Endothelial cell of umbilical vein (primary cell): ENCODE data around the gene PLCXD1. TPM values are rescaled to one million over a fixed set of nuclear protein-coding genes. Genes with fewer than 3 reads are reported as not detected.

Source experiments
- BruUV-seq: library from RNA; stranded (reverse); fragments of 400-500 nt; replicated peaks from 2 replicates; lab custom pipeline; 2021; lab: Mats Ljungman, UMichigan
- CTCF ChIA-PET: fragments of 300-600, 350-600 bp; sonication (Branson Sonifier 250); formaldehyde crosslinking; loops from one replicate; lab custom pipeline; 2021; ENCODE audit warnings: antibody characterized with exemption, inconsistent platforms; lab: Charles Lee
- POLR2A ChIA-PET: fragments of 300-600, 350-600 bp; sonication (Branson Sonifier 250); formaldehyde crosslinking; loops from one replicate; lab custom pipeline; 2021; ENCODE audit warnings: antibody characterized with exemption, inconsistent platforms; lab: Charles Lee
- DNase-seq: peaks from one replicate; pipeline ENCODE4 v3.0.0-alpha.2; 2011; ENCODE audit warnings: low read depth, low spot score
- FAIRE-seq: peaks from 2 replicates; lab custom pipeline; 2011; peaks lifted over from hg19 to GRCh38; lab: Jason Lieb, UNC
- H2AFZ ChIP-seq: 2 replicates; pipeline ENCODE4 v1.6.0; 2012; ENCODE audit warnings: low read depth, low read length, control low read depth, inconsistent platforms
- H3K27ac ChIP-seq: 2 replicates; pipeline ENCODE4 v1.5.1; 2011; ENCODE audit warnings: low read depth, mild to moderate bottlenecking, control low read depth, low read length, moderate library complexity; ENCODE audit not compliant: insufficient read depth
- H3K27me3 ChIP-seq, 2 experiments: 2 replicates each; pipeline versions ENCODE4 v1.6.0 to v1.6.1; 2011; ENCODE audit warnings: low read length in 2 of 2, mixed read lengths in 1 of 2; ENCODE audit not compliant: control insufficient read depth in 2 of 2, insufficient read depth in 2 of 2
- H3K36me3 ChIP-seq, 2 experiments: 2 replicates in 1 of 2; 3 replicates in 1 of 2; pipeline ENCODE4 v1.5.1; 2011; ENCODE audit warnings: low read length in 2 of 2, mild to moderate bottlenecking in 1 of 2, moderate library complexity in 1 of 2; ENCODE audit not compliant: control insufficient read depth in 2 of 2, insufficient read depth in 2 of 2; ENCODE audit errors: extremely low read depth in 1 of 2
- H3K4me1 ChIP-seq: 3 replicates; pipeline ENCODE4 v1.5.1; 2011; ENCODE audit warnings: mild to moderate bottlenecking, low read length; ENCODE audit not compliant: control insufficient read depth, insufficient read depth; ENCODE audit errors: extremely low read depth
- H3K4me2 ChIP-seq: 2 replicates; pipeline ENCODE4 v1.6.1; 2011; ENCODE audit warnings: low read length, control low read depth, mixed read lengths; ENCODE audit not compliant: insufficient read depth
- H3K4me3 ChIP-seq, 3 experiments: fragments of 200-600 bp in 1 of 3; sonication (generic), shearing (Covaris generic) in 1 of 3; replicated peaks in 1 of 3; 2 replicates each; pipeline ENCODE4 v1.5.1; 2011 to 2016; ENCODE audit warnings: control low read depth in 3 of 3, low read length in 3 of 3, mild to moderate bottlenecking in 2 of 3, inconsistent platforms in 1 of 3, low read depth in 1 of 3, moderate library complexity in 1 of 3; ENCODE audit not compliant: insufficient read depth in 1 of 3
- H3K79me2 ChIP-seq: 2 replicates; pipeline ENCODE4 v1.6.0; 2012; ENCODE audit warnings: low read length, inconsistent platforms; ENCODE audit not compliant: control insufficient read depth, insufficient read depth
- H3K9ac ChIP-seq: replicated peaks from 2 replicates; pipeline ENCODE3; 2011; ENCODE audit warnings: low read length, control low read depth; ENCODE audit not compliant: insufficient read depth; ENCODE audit errors: extremely low read depth
- H3K9me1 ChIP-seq: replicated peaks from 3 replicates; pipeline ENCODE4 v1.6.0; 2011; ENCODE audit warnings: mild to moderate bottlenecking, low read length; ENCODE audit not compliant: control insufficient read depth, insufficient read depth; ENCODE audit errors: extremely low read depth
- H3K9me3 ChIP-seq: replicated peaks from 2 replicates; pipeline ENCODE4 v1.5.1; 2012; ENCODE audit warnings: low read length, inconsistent platforms; ENCODE audit not compliant: control insufficient read depth, insufficient read depth
- H4K20me1 ChIP-seq: replicated peaks from 2 replicates; pipeline ENCODE3; 2011; ENCODE audit warnings: mild to moderate bottlenecking, low read length; ENCODE audit not compliant: control insufficient read depth, insufficient read depth; ENCODE audit errors: extremely low read depth
- CTCF ChIP-seq, 2 donors: IDR thresholded peaks; 1 replicate in 1 of 2; 2 replicates in 1 of 2; pipeline ENCODE4 v1.5.1; 2011; ENCODE audit warnings: low read length in 2 of 2, mild to moderate bottlenecking in 2 of 2, moderate library complexity in 2 of 2, control low read depth in 1 of 2, inconsistent platforms in 1 of 2, low read depth in 1 of 2; ENCODE audit not compliant: insufficient read depth in 1 of 2; ENCODE audit errors: extremely low read depth in 1 of 2
- EZH2 ChIP-seq: IDR thresholded peaks from 2 replicates; pipeline ENCODE4 v1.6.1; 2012; ENCODE audit warnings: borderline replicate concordance, low read depth, mild to moderate bottlenecking, moderate library complexity, low read length, inconsistent platforms; ENCODE audit not compliant: severe bottlenecking
- FOS ChIP-seq: IDR thresholded peaks from 2 replicates; pipeline ENCODE4 v1.6.1; 2011; ENCODE audit warnings: mild to moderate bottlenecking, low read length, moderate library complexity, borderline replicate concordance; ENCODE audit not compliant: insufficient read depth
- GATA2 ChIP-seq: IDR thresholded peaks from 2 replicates; pipeline ENCODE4 v1.7.0; 2011; ENCODE audit warnings: low read depth, mild to moderate bottlenecking, moderate library complexity, mixed read lengths, low read length; ENCODE audit not compliant: insufficient read length, insufficient read depth
- JUN ChIP-seq: IDR thresholded peaks from 2 replicates; pipeline ENCODE4 v1.6.1; 2011; ENCODE audit warnings: borderline replicate concordance, low read depth; ENCODE audit not compliant: insufficient read length, insufficient read depth
- MAX ChIP-seq: IDR thresholded peaks from 2 replicates; pipeline ENCODE4 v1.6.1; 2011; ENCODE audit not compliant: insufficient read depth, insufficient read length
- MYC ChIP-seq: IDR thresholded peaks from one replicate; pipeline ENCODE4 v1.6.1; 2011; ENCODE audit warnings: mild to moderate bottlenecking, low read depth, low read length
- POLR2A ChIP-seq: IDR thresholded peaks from 2 replicates; pipeline ENCODE4 v1.6.1; 2012; ENCODE audit warnings: low read depth, mild to moderate bottlenecking, control low read depth, low read length
- POLR2AphosphoS5 ChIP-seq: IDR thresholded peaks from 2 replicates; pipeline ENCODE4 v1.6.1; 2012; ENCODE audit warnings: low read depth, mild to moderate bottlenecking, control low read depth, low read length, moderate library complexity; ENCODE audit not compliant: insufficient read depth
- dilution Hi-C: fragments of 300-500 bp; cut with MboI; formaldehyde crosslinking; loops from one replicate; pipeline ENCODE4 v1.15.0; 2019; ENCODE audit warnings: low sequenced_read_pairs; ENCODE audit not compliant: extremely low pct_ligation_motif_present
- intact Hi-C: fragments of 100-400 bp; cut with micrococcal nuclease; formaldehyde crosslinking; loops from one replicate; pipeline ENCODE4 v1.10.0; 2022
- polyA plus RNA-seq, 4 experiments: library from polyadenylated mRNA; depleted of rRNA in 3 of 4; stranded (reverse) in 3 of 4; unstranded in 1 of 4; fragments of >200 nt; gene quantifications; 2 replicates each; pipeline versions ENCODE4 v1.2.1 to v1.2.3, GENCODE V29; 2011 to 2012; ENCODE audit warnings: missing spikeins in 1 of 4
- total RNA-seq: library from RNA; stranded (reverse); gene quantifications from 2 replicates; pipeline ENCODE4 v1.2.3, GENCODE V29; 2021

The PLCXD1 gene
- total and polyA plus RNA-seq, 2 donors (not counting 3 experiments of a cell fraction or from before 2014, with no cell fraction given): 11.7 to 16.8 TPM

- no peak for FAIRE-seq
- Histone ChIP-seq H3K9me3 (no peaks in the 10 kb centered on the region), H3K27me3 (peaks cover 0 to 3% of the 10 kb centered on the region in 2 experiments)
These were observed 51.3 kb downstream of the PLCXD1 start for GRCh38 chrX:332496-332860.

More at GRCh38 chrX:332496-332860, 51.3 kb downstream of the PLCXD1 start:
- no peak overlapping the region for H3K9ac ChIP-seq
- H3K4me3 ChIP-seq: no peak overlapping the region
- TF ChIP-seq GATA2: no peak
- no peak for TF ChIP-seq MAX
- no peak for TF ChIP-seq CTCF (IDR thresholded peaks at IDR 0.05; ENCODE audit: extremely low read depth in 1 of 2, insufficient read depth in 1 of 2, low read depth in 1 of 2, low read length in 2 of 2)
- TF ChIP-seq POLR2A: no peak
- no peak for TF ChIP-seq MYC
- TF ChIP-seq JUN: no peak
- no peak for TF ChIP-seq EZH2
- no peak for TF ChIP-seq FOS
- no peak for TF ChIP-seq POLR2AphosphoS5
- no peaks in the 10 kb centered on the region for H3K79me2 ChIP-seq
- POLR2A ChIA-PET: no interaction called here
- dilution Hi-C loops (no loop called here), intact Hi-C loops (no loop called here)
- H3K27ac ChIP-seq: no peak overlapping the region
- no peaks in the 10 kb centered on the region for H4K20me1 ChIP-seq
- H3K9me1 ChIP-seq: no peaks in the 10 kb centered on the region
- no peaks in the 10 kb centered on the region for H3K4me1 ChIP-seq
- no peak overlapping the region for H3K4me2 ChIP-seq
- BruUV-seq: no TSS peak
- H2AFZ ChIP-seq: no peak overlapping the region
- DNase-seq: no peak
- CTCF ChIA-PET: no interaction called here
- H3K36me3 ChIP-seq: no peaks in the 10 kb centered on the region
